GM18909 (cell line): ENCODE measurements around the gene OXNAD1.
"Not testable (repeated sequence)": the region's sequence is repeated elsewhere in the genome, so short reads cannot be mapped to it uniquely, and the experiment has no call there.

Experiments
- ATAC-seq: cut with Tn5 transposase; IDR thresholded peaks from one replicate; pipeline ENCODE4 v1.9.1; 2021; ENCODE audit warnings: mild to moderate bottlenecking; ENCODE audit not compliant: unreplicated experiment, poor library complexity

OXNAD1 gene

GRCh38 chr3:16301507-16301906, 36.5 kb downstream of the OXNAD1 start:
- ATAC-seq: no peak

GRCh38 chr3:16302082-16302631, 37.1 kb downstream of the OXNAD1 start:
- ATAC-seq: no peak

- ATAC-seq: no peak
Measured at GRCh38 chr3:16303037-16303575, 38.1 kb downstream of the OXNAD1 start.

GRCh38 chr3:16304061-16305010, 39.3 kb downstream of the OXNAD1 start:
- ATAC-seq: no peak

- ATAC-seq: no peak
Measured at GRCh38 chr3:16305111-16305541, 40.1 kb downstream of the OXNAD1 start.

GRCh38 chr3:16307832-16308531, 43.0 kb downstream of the OXNAD1 start:
- ATAC-seq: no peak

GRCh38 chr3:16308727-16309126, 43.7 kb downstream of the OXNAD1 start:
- no peak for ATAC-seq

GRCh38 chr3:16309558-16309957, 44.5 kb downstream of the OXNAD1 start:
- peak; percentile 84 for ATAC-seq

GRCh38 chr3:16310486-16310885, 45.5 kb downstream of the OXNAD1 start:
- ATAC-seq: not testable (repeated sequence)

GRCh38 chr3:16311960-16312451, 47.0 kb downstream of the OXNAD1 start:
- peak; percentile 72 for ATAC-seq

GRCh38 chr3:16313886-16314645, 49.1 kb downstream of the OXNAD1 start:
- ATAC-seq: no peak

GRCh38 chr3:16315623-16316022, 50.6 kb downstream of the OXNAD1 start:
- no peak for ATAC-seq

GRCh38 chr3:16316396-16316795, 51.4 kb downstream of the OXNAD1 start:
- ATAC-seq: no peak

- ATAC-seq: no peak
Measured at GRCh38 chr3:16316847-16317560, 52.0 kb downstream of the OXNAD1 start.

GRCh38 chr3:16317561-16317945, 52.5 kb downstream of the OXNAD1 start:
- no peak for ATAC-seq

- ATAC-seq: no peak
Measured at GRCh38 chr3:16318176-16318575, 53.2 kb downstream of the OXNAD1 start.

GRCh38 chr3:16319307-16319706, 54.3 kb downstream of the OXNAD1 start:
- no peak for ATAC-seq

GRCh38 chr3:16319723-16320122, 54.7 kb downstream of the OXNAD1 start:
- no peak for ATAC-seq

GRCh38 chr3:16320711-16321110, 55.7 kb downstream of the OXNAD1 start:
- ATAC-seq: no peak
